Activated naive CD8-positive, alpha-beta T cell treated with anti-CD3 and anti-CD28 coated beads, Interleukin-2, amount 10 ng/mL, durations not matched to agents 7 days and 5 days (primary cell): ENCODE results near the gene GTPBP3. TPM values are rescaled to one million over a fixed set of nuclear protein-coding genes. Genes with fewer than 3 reads are reported as not detected.
A peak's percentile ranks its signal among the peaks of the same experiment; 100 is the strongest.

Experiments
- ATAC-seq: fragments of 150-1000 bp; cut with Tn5 transposase; one replicate; pipeline ENCODE4 v1.10.0; 2021; ENCODE audit warnings: low read depth, moderate library complexity
- POLR2A ChIA-PET: fragments of 350-600 bp; sonication (Branson Sonifier 250); formaldehyde crosslinking; loops from one replicate; lab custom pipeline; 2021; ENCODE audit warnings: antibody characterized with exemption; lab: Charles Lee
- DNase-seq: peaks from one replicate; pipeline ENCODE4 v3.0.0; 2021
- H3K27ac Mint-ChIP-seq: one replicate; pipeline ENCODE4 v1.8.0; 2022; ENCODE audit warnings: mild to moderate bottlenecking, mixed read lengths
- H3K27me3 Mint-ChIP-seq: one replicate; pipeline ENCODE4 v1.8.0; 2022; ENCODE audit warnings: mild to moderate bottlenecking, moderate library complexity, mixed read lengths
- H3K36me3 Mint-ChIP-seq: one replicate; pipeline ENCODE4 v1.8.0; 2021; ENCODE audit warnings: mild to moderate bottlenecking, mixed read lengths
- H3K4me1 Mint-ChIP-seq: one replicate; pipeline ENCODE4 v1.8.0; 2021; ENCODE audit warnings: mixed read lengths
- H3K4me3 Mint-ChIP-seq: one replicate; pipeline ENCODE4 v1.8.0; 2022; ENCODE audit warnings: mild to moderate bottlenecking, moderate library complexity, mixed read lengths
- H3K9me3 Mint-ChIP-seq: one replicate; pipeline ENCODE4 v1.8.0; 2021; ENCODE audit warnings: mixed read lengths
- total RNA-seq, 2 experiments: library from RNA; stranded (reverse); gene quantifications; one replicate each; pipeline ENCODE4 v1.2.3, GENCODE V29; 2021

Gene GTPBP3
- total RNA-seq, 2 experiments from 2014 or later = 41.8 to 46.7 TPM

DNA sequence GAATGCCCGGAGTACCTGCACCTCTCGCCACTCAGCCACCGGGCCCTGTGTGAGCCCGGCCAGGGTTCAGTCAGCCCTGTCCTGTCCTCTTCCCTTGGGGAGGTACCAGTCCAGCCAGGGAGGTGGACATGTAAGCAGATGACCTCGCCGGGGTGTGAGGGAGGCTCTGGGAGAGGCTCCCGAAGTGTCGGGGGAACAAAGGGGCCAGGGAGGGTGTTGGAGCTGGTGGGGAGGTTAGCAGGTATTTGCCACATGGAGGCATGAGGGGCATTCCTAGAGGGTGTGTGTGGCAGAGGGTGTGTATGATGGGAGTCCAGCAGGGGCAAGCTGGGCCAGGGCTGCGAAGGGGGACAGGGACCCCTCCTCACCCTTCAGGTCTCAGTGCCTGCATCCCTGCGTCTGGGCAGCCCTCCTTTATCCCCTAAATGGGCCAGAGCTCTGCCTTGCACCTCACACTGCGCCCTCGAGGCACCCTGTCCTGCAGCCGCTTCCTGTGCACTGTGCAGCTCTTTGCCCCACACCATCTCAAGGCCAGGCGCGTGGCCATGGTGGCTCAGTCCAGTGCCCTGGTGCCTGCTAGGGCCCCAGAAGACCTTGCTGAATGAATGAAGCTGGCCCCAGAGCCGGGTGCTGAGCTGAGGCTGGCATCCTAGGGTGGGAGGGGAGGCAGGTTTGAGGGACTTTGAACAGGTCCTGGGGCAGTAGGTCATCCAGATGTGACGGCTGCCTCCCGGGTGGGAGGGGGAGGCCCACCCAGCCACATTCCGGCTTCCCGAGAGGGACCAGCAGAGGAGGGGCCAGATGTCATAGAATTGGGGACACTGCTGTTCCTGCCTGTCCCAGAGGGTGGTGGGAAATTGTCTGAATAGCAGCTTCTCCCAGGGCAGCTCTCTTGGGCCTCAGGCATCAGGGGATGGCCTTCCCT, 24.9 kb upstream of the GTPBP3 start:
- no peaks in the 10 kb centered on the region for H3K27me3 Mint-ChIP-seq
- peaks cover 21% of the 10 kb centered on the region for H3K4me1 Mint-ChIP-seq
- no peak for ATAC-seq
- POLR2A ChIA-PET = no interaction called here
- no peak overlapping the region for H3K27ac Mint-ChIP-seq
- H3K4me3 Mint-ChIP-seq = no peak overlapping the region
- peaks cover 10% of the 10 kb centered on the region for H3K36me3 Mint-ChIP-seq
- H3K9me3 Mint-ChIP-seq = no peaks in the 10 kb centered on the region
- DNase-seq = no peak

DNA sequence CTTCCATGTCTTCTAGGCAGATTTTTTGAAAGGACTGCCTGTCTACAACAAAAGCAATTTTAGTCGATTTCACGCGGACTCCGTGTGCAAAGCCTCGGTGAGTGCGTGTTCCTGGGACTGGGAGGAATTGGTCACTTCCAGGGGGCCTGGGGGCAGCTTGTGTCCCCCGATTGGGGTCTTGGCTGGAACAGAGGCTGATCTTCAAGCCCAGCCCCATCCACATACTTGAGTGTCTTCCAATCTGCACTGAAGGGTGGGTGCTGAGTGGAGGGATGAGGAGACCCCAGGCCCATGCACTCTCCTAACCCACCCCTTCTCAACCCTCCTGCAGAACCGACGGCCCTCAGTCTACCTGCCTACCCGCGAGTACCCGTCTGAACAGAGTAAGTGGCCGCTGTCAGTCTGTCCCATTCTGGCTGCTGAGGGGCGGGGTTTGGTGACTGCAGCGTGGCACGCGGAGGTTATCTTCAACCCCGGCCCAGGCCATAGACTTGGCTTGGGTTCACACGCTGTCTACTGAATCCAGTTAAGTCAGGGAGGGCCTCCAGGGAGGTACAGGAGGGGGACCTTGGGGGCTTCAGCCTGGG, 23.3 kb upstream of the GTPBP3 start:
- Mint-ChIP-seq H3K36me3 (peaks cover 10% of the 10 kb centered on the region), H3K4me3 (no peak overlapping the region), H3K27ac (no peak overlapping the region), H3K27me3 (no peaks in the 10 kb centered on the region), H3K4me1 (peaks cover 14% of the 10 kb centered on the region), H3K9me3 (no peaks in the 10 kb centered on the region)
- no peak for DNase-seq
- no peak for ATAC-seq
- POLR2A ChIA-PET = no interaction called here

DNA sequence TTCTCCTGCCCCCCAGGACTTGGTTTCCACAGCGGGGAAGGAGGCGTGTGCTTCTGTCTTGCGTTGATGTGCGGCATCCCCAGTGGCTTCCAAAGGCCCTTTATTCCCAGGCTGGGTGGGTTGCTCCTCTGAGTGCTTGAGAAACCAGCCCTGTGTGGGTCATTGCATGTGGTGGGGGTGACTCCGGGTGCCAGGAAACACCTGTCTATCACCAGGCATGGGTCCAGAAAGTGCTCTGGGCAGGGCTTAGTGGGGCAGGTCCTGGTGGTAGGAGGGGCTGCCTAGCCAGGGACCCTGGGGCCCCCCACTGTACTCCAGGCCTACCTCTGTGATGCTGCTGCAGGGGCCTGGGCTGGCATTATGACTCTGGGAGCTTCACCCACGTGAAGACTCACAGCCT, 18.4 kb upstream of the GTPBP3 start:
- POLR2A ChIA-PET = interaction anchor here (1.7 kb wide), 1 partner anchor 10 kb away, joined by 3 read pairs; no protein-coding TSS in a partner anchor

DNA sequence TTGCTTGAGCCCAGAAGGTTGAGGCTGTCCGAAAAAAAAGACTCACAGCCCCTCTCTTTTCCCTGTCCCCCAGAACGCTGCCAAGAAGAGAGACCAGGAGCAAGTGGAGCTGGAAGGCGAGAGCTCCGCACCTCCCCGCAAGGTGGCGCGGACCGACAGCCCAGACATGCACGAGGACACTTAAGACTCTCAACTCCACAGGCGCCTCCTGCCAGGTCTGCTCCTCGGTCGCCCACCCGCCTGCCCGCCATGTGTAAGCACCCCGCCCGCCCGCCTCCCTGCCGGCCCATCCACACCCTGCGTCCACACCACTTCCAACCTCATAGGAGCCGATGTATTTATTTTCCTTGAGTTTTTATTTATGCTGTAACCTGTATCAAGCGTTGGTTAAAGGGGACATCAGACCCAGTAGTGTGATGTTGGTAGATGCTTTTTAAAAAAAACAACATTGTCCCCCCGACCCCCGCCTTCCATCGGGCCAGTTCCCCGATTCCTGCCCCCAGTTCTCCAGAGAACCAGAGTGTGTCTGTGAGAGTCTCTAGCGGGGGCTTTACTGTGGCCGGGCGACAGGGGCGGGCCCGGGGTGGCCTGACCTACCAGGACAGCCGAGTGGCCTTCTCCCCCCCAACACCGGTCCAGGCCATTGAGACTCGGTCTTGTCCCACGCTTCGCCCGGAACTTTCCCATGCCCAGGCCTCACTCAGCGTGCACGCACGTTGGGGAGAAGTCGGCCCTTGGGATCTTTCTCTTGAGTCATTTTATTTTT, 17.7 kb upstream of the GTPBP3 start:
- ATAC-seq (no peak), DNase-seq (no peak)
- Mint-ChIP-seq H3K4me1 (peaks cover 5% of the 10 kb centered on the region), H3K27ac (no peak overlapping the region), H3K36me3 (peaks cover 15% of the 10 kb centered on the region), H3K4me3 (no peak overlapping the region), H3K9me3 (no peaks in the 10 kb centered on the region), H3K27me3 (no peaks in the 10 kb centered on the region)
- POLR2A ChIA-PET = interaction anchor here (1.7 kb wide), 1 partner anchor 11 kb away, joined by 3 read pairs; no protein-coding TSS in a partner anchor

More for the DNA sequence above, 18.4 kb upstream of the GTPBP3 start:
- H3K4me1 Mint-ChIP-seq = peaks cover 5% of the 10 kb centered on the region
- no peaks in the 10 kb centered on the region for H3K27me3 Mint-ChIP-seq
- no peak overlapping the region for H3K4me3 Mint-ChIP-seq
- no peak for ATAC-seq
- H3K9me3 Mint-ChIP-seq = no peaks in the 10 kb centered on the region
- H3K27ac Mint-ChIP-seq = no peak overlapping the region
- no peak for DNase-seq
- H3K36me3 Mint-ChIP-seq = peaks cover 15% of the 10 kb centered on the region

DNA sequence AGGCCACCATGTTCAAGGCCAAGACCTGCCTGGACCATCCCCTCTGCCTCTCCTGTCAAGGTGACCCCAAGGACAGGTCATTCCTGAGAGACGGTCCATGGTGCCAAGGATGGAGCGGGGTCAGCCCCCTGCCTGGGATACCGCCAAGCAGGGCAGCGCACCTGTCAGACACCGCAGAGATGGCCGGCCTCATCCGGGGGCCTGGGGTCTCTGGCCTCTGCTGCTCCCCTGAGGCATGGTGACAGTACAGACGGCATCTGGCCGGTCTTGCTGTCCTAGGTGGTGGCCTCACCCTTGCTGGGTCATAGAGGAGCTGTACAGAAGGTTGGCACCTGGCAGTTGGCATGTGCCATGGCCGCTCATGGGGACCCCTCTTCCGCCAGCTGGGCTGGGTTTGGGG, 16.9 kb upstream of the GTPBP3 start:
- DNase-seq (no peak), ATAC-seq (no peak)
- Mint-ChIP-seq H3K4me3 (no peak overlapping the region), H3K27ac (no peak overlapping the region), H3K9me3 (no peaks in the 10 kb centered on the region), H3K27me3 (no peaks in the 10 kb centered on the region), H3K4me1 (peaks cover 5% of the 10 kb centered on the region), H3K36me3 (peaks cover 14% of the 10 kb centered on the region)
- POLR2A ChIA-PET = interaction anchor here (1.2 kb wide), 1 partner anchor 11 kb away, joined by 3 read pairs; the partner anchor contains the start of gene DDA1

DNA sequence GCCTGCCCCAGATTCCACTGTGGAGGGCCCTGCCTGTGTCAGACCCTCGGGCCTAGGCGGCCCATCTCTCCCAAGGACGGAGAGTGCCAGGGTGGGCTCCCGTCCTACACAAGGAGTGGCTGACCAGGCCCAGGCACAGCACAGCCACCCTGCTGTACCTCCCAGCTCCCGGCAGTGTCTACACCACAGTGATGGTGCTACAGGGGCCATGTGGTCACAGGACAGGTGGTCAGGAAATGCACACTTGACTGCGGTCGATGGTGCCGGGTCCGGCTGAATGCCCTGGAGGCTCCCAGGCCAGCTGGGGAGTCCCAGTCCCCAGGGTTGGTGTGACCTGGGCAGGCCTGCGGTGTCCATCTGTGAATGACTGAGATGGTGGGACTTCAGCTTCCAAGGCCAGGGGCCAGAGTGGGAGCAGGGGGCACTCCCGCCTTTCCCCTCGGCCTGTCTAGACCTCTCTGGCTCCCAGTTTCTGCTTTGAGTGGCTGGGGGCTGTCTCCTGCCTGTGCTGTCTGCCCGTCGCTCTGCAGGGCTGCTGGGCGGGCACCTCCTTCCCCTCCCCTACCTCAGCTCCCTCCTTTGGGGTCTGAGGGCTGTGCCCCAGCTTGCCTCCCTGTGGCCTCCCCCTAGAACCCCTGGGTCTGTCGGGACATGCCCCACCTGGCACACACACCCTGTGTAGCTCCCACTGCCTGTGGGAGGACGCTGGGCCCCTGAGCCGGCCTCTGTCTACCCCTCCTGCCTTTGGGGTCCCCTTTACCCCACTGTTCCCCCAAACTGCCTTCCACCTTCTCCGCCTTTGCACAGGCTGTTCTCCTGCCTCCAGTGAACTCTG, 15.5 kb upstream of the GTPBP3 start:
- ATAC-seq (no peak), DNase-seq (no peak)
- H3K27ac Mint-ChIP-seq = peak overlapping the region; percentile 28
- no peaks in the 10 kb centered on the region for H3K9me3 Mint-ChIP-seq
- H3K4me3 Mint-ChIP-seq = no peak overlapping the region
- POLR2A ChIA-PET = interaction anchor here (0.6 to 0.9 kb wide), 2 partner anchors 12 to 1170 kb away, joined by 3 read pairs; no protein-coding TSS in a partner anchor
- H3K36me3 Mint-ChIP-seq = peaks cover 5% of the 10 kb centered on the region
- peaks cover 4% of the 10 kb centered on the region for H3K4me1 Mint-ChIP-seq
- no peaks in the 10 kb centered on the region for H3K27me3 Mint-ChIP-seq

DNA sequence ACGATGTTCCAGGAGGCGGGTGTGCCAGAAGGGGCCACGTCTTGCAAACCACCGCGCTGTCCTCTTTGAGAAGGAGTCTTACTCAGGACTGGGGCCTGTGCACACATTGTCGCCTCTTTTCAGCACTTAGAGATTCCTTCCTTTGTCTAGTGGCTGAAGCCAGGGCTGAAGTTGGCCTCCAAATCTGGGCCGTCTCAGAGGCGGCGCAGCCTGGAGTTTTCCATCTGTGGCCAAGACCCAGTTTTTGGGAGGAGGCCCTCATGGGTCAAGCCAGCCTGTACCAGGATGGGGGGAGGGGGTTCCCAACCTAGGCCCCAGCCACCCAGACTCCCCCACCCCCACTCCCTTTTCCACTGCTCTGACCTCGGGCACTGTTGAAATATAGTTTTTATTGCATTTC, 14.5 kb upstream of the GTPBP3 start:
- no peak overlapping the region for H3K27ac Mint-ChIP-seq
- H3K27me3 Mint-ChIP-seq = no peaks in the 10 kb centered on the region
- POLR2A ChIA-PET = interaction anchor here (2.3 kb wide), 1 partner anchor 10 kb away, joined by 10 read pairs; no protein-coding TSS in a partner anchor
- H3K4me3 Mint-ChIP-seq = no peak overlapping the region
- peaks cover 5% of the 10 kb centered on the region for H3K36me3 Mint-ChIP-seq
- H3K4me1 Mint-ChIP-seq = peaks cover 4% of the 10 kb centered on the region
- ATAC-seq (no peak), DNase-seq (no peak)
- no peaks in the 10 kb centered on the region for H3K9me3 Mint-ChIP-seq

DNA sequence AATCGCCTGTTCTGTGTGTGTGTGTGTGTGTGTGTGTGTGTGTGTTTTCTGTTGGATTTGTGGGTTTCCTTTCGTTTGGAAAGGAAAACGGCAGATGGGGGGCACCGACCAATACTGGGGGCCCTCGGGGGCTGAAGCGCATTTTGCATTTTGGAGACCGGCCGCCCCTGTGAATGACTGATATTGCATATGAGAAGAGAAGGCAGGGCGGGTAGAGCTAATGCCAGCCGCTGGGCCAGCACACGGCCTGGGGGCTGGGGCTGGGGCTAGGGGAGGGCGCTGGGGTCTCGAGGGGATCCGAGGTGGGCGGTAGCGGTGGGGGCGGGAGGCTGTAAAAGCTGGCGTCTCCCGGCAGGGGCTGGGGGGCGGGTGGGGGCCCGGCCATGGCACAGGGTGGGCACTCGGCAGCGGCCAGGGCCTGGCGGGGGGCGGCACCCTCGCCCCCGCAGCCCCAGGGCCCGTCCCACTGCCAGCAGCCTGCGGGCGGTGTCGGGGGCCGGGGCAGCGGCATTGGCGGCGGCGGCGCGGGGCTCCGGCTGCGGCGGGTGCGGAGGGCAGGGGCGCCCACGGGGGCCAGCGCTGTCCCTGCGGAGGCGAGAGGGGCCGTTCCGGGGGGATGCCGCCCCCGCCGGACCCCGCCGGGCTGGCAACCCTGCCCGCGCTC, 13.9 kb upstream of the GTPBP3 start:
- H3K9me3 Mint-ChIP-seq = no peaks in the 10 kb centered on the region
- ATAC-seq = no peak
- H3K27me3 Mint-ChIP-seq = no peaks in the 10 kb centered on the region
- no peak for DNase-seq
- peak overlapping the region; percentile 47 for H3K4me3 Mint-ChIP-seq
- no peak overlapping the region for H3K27ac Mint-ChIP-seq
- H3K36me3 Mint-ChIP-seq = peaks cover 5% of the 10 kb centered on the region
- peaks cover 5% of the 10 kb centered on the region for H3K4me1 Mint-ChIP-seq
- POLR2A ChIA-PET = interaction anchor here (2.3 kb wide), 1 partner anchor 10 kb away, joined by 10 read pairs; no protein-coding TSS in a partner anchor

DNA sequence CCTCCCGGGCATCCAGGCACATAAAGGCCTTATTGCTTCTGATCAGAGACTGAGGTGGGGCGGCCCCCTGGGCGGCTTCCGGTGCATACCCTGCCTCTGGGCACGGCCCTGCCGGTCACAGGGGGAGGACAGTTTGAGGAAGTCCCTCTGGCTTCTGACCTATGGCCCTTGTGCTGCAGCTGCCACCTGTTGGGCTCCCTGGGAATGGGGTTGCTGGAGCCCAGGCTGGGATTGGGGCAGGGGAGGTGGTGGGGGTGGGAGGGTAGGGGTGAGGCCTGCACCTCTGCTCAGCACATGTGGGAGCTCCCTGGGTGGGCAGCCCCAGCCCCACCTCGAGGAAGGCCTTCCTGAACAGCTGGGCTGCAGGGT, 13.4 kb upstream of the GTPBP3 start:
- no peak for DNase-seq
- H3K4me1 Mint-ChIP-seq = peaks cover 5% of the 10 kb centered on the region
- H3K4me3 Mint-ChIP-seq = no peak overlapping the region
- peak overlapping the region; percentile 42 for H3K27ac Mint-ChIP-seq
- H3K27me3 Mint-ChIP-seq = no peaks in the 10 kb centered on the region
- POLR2A ChIA-PET = interaction anchor here (0.5 to 2.3 kb wide), 3 partner anchors 9 to 419 kb away, joined by 5 to 10 read pairs (median 5); partner anchors contain the start of gene DDA1
- peaks cover 5% of the 10 kb centered on the region for H3K36me3 Mint-ChIP-seq
- H3K9me3 Mint-ChIP-seq = no peaks in the 10 kb centered on the region
- peak; percentile 29 for ATAC-seq

DNA sequence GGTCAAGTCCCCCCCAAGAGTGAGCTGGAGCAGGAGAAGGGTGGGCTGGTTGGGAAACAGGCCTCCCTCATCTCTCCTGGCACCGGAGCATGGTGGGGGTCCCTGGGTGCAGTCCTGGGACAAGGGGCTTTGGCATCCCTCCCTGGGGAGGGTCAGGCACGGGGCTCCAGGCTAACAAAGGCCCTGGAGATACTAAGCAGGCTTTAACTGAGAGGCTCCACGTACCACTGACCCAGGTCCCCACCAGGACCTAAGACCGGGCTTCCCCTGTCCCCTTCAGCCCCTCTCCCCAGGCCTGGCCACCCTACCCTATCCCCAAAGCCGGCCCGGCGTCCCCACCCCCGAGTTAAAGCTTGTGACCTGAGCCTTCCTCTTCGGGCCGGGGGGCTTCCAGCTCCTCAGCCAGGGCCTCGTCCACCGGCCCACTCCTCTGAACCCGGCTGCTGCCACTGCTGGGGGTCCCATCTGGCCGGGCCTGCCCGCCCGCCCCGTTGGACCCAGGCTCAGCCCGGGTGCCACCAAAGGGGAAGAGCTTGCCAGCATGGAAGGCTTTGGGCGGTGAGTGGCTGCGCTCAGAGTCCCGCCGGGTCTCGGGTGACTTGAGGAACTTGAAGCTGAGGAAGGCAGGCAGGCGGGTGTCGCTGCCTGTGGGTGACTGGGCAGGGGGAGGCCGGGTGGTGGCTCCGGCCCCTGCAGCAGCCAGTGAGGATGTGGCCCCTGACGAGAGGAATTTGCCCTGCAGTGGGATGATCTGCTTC, 12.8 kb upstream of the GTPBP3 start:
- ATAC-seq (no peak), DNase-seq (no peak)
- H3K36me3 Mint-ChIP-seq = peaks cover 5% of the 10 kb centered on the region
- POLR2A ChIA-PET = interaction anchor here (0.5 to 2.3 kb wide), 3 partner anchors 9 to 418 kb away, joined by 5 to 10 read pairs (median 5); partner anchors contain the start of gene DDA1
- no peaks in the 10 kb centered on the region for H3K27me3 Mint-ChIP-seq
- no peaks in the 10 kb centered on the region for H3K9me3 Mint-ChIP-seq
- peaks cover 6% of the 10 kb centered on the region for H3K4me1 Mint-ChIP-seq
- no peak overlapping the region for H3K4me3 Mint-ChIP-seq
- H3K27ac Mint-ChIP-seq = no peak overlapping the region

DNA sequence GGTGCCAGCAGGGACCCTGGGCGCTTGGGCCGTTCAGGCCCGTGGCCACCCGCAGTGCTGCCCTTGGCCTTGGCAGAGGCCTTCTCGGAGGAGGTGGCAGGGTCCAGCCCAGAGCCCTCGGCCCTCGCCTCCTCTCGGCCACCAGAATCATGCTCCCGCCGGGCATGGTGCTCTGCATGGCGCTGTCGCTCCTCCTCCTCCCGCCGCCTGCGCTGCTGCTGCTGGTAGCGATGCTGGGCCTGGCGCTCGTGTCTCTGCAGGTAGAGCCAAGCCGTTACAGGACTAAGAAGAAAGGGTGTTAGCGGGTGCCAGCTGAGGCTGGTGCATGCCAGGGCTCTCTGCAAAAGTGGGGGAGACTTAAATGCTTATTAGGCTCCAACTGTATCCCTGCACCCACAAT, 12.2 kb upstream of the GTPBP3 start:
- POLR2A ChIA-PET = interaction anchor here (1.4 to 2.3 kb wide), 2 partner anchors 8 to 16 kb away, joined by 5 to 10 read pairs; partner anchors contain the start of gene DDA1
- no peak for DNase-seq

More for the DNA sequence above, 12.2 kb upstream of the GTPBP3 start:
- Mint-ChIP-seq H3K4me3 (no peak overlapping the region), H3K27ac (no peak overlapping the region), H3K4me1 (peaks cover 6% of the 10 kb centered on the region), H3K36me3 (peaks cover 3% of the 10 kb centered on the region), H3K9me3 (no peaks in the 10 kb centered on the region), H3K27me3 (no peaks in the 10 kb centered on the region)
- no peak for ATAC-seq
